NAMALWA (cell line): ENCODE results near the gene HTT.

Experiments used
- DNase-seq: peaks from one replicate; pipeline ENCODE4 v3.0.0-alpha.2; 2015; ENCODE audit warnings: low spot score

Gene HTT

GRCh38 chr4:3263053-3263875, 188.8 kb downstream of the HTT start:
- no peak for DNase-seq

DNA sequence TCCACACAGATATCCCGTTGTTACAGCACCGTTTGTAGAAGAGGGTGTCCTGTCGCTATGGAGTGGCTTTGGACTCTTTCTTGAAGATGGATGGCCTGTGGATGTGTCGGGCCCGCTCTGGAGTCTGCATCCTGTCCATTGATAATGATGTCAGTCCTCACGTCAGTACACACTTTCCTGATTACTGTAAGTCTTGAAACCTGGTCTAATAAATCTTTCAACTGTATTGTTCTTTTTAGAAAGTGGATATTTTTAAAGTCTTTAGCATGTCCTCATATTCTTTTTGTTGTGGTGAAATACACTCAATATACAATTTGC, 189.4 kb downstream of the HTT start:
- no peak for DNase-seq

DNA sequence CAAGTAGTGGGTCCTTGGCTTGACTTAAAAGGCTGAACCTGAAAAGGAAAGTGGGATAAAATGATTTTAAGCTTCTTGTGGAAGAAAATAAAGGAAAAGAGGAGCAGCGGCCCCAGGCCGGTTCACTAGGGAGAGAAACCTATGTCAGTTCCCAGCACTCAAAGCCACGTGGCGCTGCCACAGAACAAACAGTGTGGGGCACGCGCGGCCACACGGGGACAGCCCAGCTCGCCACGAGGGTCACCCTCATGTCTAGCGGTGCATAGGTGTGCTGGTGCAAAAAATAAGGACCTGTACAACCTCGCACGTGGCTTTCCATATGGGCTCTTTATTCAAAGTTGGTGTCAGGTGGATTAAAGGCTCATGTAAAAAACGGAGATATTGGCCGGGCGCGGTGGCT, 191.6 kb downstream of the HTT start:
- DNase-seq = no peak

- no peak for DNase-seq
Measured at GRCh38 chr4:3267576-3268394, 193.3 kb downstream of the HTT start.

DNA sequence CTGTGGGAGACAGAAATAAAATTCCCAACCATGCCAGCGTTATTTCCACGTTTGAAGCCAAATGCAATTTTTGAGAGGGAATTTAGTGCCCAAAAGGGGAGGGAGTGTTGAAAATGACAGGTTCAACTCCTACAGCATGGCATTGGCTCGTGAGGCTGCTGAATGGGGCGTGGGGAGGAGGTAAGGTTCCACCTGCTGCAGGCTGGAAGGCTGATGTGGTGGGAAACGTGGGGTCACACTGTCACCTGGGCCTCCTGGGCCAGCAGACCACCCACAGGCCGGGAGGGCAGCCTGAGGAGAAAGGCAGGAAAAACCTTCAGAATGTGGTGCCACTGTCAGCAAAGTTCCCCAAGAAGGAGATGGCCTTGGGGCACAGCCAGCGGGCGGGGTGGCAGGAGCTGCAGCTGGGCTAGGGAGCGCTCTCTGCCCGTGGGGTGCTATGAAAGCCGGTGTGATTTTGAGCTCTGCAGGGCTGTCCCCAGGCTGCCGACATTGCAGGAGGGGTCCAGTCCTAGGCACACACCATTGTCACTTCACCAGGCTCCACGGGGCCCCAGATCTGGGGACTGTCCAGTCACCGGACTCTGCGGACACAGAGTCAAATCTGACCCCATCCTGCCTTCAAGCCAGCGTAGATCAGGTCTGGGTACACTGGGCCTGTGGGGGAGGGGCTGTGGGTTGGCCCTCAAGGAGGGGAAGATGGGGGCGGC, 194.1 kb downstream of the HTT start:
- DNase-seq = no peak

- DNase-seq = no peak
Measured at GRCh38 chr4:3269105-3269927, 194.8 kb downstream of the HTT start.

GRCh38 chr4:3269991-3270611, 195.6 kb downstream of the HTT start:
- no peak for DNase-seq

- DNase-seq = no peak
Measured at GRCh38 chr4:3271131-3271530, 196.7 kb downstream of the HTT start.

DNA sequence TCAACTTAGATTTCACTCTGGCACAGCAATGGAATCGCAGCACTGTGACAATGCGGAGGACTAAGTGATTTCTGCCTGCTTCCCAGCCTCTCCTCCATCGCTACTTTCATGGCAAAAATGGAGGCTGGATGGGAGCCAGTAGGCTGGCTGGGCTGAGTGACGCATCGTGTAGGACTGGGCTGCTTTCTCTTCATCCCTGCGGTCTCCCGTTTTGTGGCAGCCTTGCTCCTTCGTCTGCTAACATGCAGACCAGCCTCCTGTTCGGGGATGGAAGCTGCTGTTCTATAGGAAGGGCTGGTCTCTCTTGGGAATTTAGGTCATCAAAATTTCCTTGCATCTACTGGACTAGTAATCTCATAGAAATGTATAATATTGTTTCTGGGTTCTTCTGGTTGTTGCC, 202.5 kb downstream of the HTT start:
- no peak for DNase-seq

- DNase-seq = no peak
Measured at GRCh38 chr4:3280466-3280865, 206.0 kb downstream of the HTT start.

- no peak for DNase-seq
Measured at GRCh38 chr4:3283483-3283882, 209.0 kb downstream of the HTT start.

DNA sequence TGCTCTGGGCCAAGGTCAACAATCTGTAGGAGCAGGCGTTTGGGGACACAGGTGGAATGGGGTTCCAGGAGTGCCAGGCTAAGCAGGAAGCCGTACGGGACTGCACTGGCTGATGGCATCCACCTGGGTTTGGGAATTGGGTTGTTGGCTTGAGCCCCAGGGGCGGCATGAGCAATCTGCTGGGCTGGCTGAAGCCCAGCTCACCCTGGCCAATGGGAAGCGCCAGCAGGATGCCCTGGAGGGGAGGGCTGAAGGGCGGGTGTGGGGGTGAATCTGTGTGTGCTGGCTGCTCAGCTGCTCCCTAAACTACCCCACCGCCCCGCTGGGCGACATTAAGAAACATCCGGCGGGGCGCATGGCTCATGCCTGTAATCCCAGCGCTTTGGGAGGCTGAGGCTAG, 209.4 kb downstream of the HTT start:
- no peak for DNase-seq

GRCh38 chr4:3284734-3285557, 210.5 kb downstream of the HTT start:
- no peak for DNase-seq

DNA sequence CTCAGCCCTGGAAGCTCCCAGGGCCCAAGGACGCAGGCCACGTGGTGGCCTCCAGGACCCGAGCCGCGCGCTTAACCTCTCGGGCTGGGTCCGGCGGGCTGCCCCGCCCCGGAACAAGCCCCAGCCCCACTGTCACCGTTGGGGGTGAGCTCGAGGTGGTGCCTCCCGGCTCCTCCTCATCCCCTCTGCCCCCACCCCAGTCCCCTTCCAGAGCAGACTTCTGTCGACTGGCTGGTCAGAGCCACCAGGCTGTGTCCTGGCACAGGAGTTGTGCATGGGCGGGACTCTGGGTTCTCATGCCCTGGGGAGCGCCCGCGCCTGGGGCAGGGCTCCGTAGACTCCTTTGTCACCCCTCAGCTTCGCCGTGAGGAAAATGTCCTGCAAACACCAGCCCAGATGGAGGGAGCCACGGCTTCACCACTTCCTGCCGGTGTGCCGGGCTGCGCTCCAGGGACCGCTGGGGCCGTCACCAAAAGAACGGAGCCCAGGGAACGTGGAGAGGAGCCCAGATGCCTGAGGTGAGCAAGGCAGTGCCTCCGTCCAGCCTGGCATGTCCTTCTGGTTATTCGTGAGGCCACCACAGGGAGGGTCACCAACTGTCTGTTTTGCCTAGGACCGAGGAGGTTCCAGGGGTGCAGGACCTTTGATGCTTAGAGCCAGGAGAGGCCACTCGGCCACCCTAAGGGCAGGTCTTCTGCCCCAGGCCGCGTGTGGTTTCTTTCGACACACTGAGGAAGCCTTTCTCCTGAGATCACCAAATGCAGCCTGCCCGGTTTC, 211.3 kb downstream of the HTT start:
- no peak for DNase-seq

GRCh38 chr4:3286335-3287175, 212.1 kb downstream of the HTT start:
- peak; percentile 74 for DNase-seq

DNA sequence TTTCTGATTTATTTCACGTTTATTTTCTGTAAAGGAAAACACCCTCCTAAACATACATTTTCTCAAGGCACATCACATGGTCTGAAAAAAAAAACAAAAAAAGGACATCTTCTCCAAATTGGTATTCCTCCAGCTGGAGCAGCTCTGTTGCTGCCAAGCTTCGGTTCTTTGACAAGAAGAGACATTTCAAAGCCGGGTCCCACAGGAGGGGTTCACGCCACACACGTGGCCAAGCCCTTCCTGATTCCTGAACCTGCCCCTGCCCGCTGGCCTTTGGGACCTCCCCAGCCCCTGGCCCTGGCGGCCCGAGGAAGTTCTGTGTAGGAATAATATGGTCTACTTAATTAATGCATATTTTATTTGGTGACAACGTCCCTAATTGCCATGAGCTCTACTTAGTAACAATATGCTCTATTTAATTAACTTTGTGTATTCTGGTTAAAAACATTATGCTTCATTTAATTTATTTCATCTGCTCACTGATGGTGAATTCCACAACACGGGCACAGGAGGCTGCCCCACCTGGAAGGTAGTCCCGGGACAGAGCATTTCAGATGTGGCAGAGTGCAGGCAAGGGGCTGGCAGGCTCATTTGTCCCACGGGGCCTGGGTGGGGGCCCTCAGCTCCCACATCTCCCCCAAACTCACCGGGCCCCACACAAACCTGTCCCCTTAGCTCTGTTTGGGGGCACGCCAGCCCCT, 212.9 kb downstream of the HTT start:
- DNase-seq = no peak

DNA sequence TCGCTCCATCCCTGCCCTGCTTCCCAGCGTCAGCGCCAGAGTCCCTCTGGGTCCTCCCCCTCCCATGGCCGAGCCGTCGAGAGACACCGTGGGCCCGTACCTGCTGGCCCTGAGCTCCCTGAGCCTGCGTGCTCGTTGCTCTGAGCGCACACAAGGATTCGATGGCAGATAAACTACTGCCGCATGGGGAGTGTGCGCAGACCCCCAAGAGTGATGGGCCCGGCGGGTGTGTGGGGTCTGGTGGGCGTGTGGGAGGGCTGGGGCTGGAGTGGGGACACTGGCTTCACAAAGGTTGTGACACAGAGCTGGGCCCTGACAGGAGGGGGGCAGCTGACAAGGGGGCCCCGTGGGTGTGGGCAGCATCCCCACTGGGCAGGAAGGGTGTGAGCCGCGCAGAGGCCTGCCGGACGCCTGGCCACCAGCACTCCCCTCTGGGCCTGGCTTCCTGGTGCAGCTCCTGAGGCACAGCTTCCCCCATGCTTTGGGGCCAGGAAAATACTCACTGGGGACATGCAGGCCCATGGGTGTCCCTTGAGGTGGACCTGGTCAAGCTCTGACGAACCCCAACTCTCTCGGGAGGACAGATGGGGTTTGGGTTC, 213.6 kb downstream of the HTT start:
- DNase-seq = no peak

DNA sequence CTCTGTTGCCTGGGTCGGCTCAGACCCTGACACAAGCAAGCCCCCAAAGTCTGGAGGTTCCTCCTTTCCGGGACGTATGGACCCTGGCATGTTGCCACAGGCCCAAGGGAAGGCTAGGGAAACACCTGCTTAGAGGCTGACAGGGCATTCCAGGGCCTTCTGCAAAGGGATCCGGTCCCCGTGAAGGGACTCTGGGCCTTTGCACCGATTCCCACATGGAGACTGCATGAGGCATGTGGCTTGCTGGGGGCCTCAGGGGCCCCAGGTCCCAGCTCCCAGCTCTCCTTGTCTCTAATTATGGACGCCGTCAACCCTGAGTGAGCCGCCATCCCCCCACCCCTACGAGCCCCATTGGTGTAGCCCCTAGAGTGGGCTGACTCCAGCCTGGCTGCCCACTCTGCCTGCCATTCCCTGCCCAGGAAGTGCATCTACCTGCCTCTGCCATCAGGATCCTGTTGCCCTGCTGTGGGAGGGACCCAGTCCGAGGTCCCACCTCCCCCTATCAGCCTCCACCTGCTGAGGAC, 214.2 kb downstream of the HTT start:
- no peak for DNase-seq
